Ovary (tissue), 9 donors: ENCODE measurements around the gene ATP9A. TPM values are rescaled to one million over a fixed set of nuclear protein-coding genes. Genes with fewer than 3 reads are reported as not detected.

ENCODE experiments used
- DNase-seq, 5 donors: peaks; one replicate each; pipeline ENCODE4 v3.0.0-alpha.2; 2019 to 2020
- H3K27ac ChIP-seq, 2 donors: fragments of 200-600 bp; one replicate each; pipeline versions ENCODE4 v1.5.1 to v1.8.0; 2019 to 2022
- H3K27me3 ChIP-seq: fragments of 200-600 bp; one replicate; pipeline ENCODE4 v1.8.0; 2022
- H3K36me3 ChIP-seq: fragments of 200-600 bp; sonication (generic); one replicate; pipeline ENCODE4 v1.5.1; 2019
- H3K4me1 ChIP-seq: one replicate; pipeline ENCODE4 v1.8.1; 2013; ENCODE audit warnings: mild to moderate bottlenecking, moderate library complexity; ENCODE audit not compliant: insufficient read depth
- H3K4me3 ChIP-seq: fragments of 200-600 bp; sonication (generic); one replicate; pipeline ENCODE4 v1.5.1; 2017
- H3K9me3 ChIP-seq, 2 donors: fragments of 200-600 bp in 1 of 2; sonication (generic) in 1 of 2; one replicate each; pipeline versions ENCODE4 v1.5.1 to v1.8.1; 2013 to 2019; ENCODE audit warnings: mild to moderate bottlenecking in 1 of 2, moderate library complexity in 1 of 2
- EP300 ChIP-seq: sonication (generic); formaldehyde crosslinking; IDR thresholded peaks from one replicate; pipeline ENCODE4 v1.6.1; 2017; ENCODE audit warnings: antibody characterized with exemption
- POLR2A ChIP-seq: fragments of 450-650 bp; IDR thresholded peaks from one replicate; pipeline ENCODE4 v1.6.1; 2017; ENCODE audit warnings: antibody characterized with exemption, mild to moderate bottlenecking, moderate library complexity
- WGBS, 3 donors: extraction: QIAGEN DNeasy Blood & Tissue Kit in 1 of 3; methylation state at CpG; one replicate each; pipeline versions ENCODE4 v1.1.5 to v1.1.7; 2013 to 2017; 5-methylcytosine and 5-hydroxymethylcytosine counted together
- intact Hi-C, 4 donors: fragments of 100-400 bp; cut with DNase I; formaldehyde crosslinking; loops; one replicate each; pipeline versions ENCODE4 v1.11.0 to v1.15.1; 2022 to 2023
- polyA plus RNA-seq, 2 donors: library from polyadenylated mRNA; stranded (reverse); fragments of 200-250 nt in 1 of 2; fragments of 350-450 nt in 1 of 2; fragmentation: Illumina TruSeq in 1 of 2; extraction: RNeasy Lipid Tissue Mini Kit (QIAGEN cat#74804) in 1 of 2; gene quantifications; one replicate each; pipeline ENCODE4 v1.2.3, GENCODE V29; 2013 to 2014
- total RNA-seq, 7 donors: library from RNA; depleted of rRNA in 2 of 7; stranded (reverse); fragments of >200 nt in 2 of 7; fragmentation: NEBNext Ultra II Directional in 3 of 7; extraction: Animal tissue kit (Norgen Biotek cat#: 25700) in 3 of 7; gene quantifications; one replicate each; pipeline versions ENCODE4 v1.1.0 to v1.2.4, GENCODE V29; 2016 to 2023
- TF ChIP-seq, protein P1 (sequence below), 3 donors: fragments of 450-650 bp in 2 of 3; fragments of 200-600 bp in 1 of 3; IDR thresholded peaks; one replicate each; pipeline versions ENCODE4 v1.5.1 to v1.8.0; 2016 to 2022; ENCODE audit warnings: antibody characterized with exemption in 3 of 3, mild to moderate bottlenecking in 1 of 3
- donor health status: DM: no; HTN: no; CAD: no; lungs with moderate emphysema.
- donor health status: DM: no; HTN: no; CAD: no.
- donor health status: Bipolar disorder and iron deficiency.
- donor health status: DM: yes; HTN: yes; CAD: no.
- donor health status: DM: no; HTN: no; CAD: no.
- donor health status: DM: yes; HTN: yes; CAD: no.

ATP9A gene
- total and polyA plus RNA-seq, 9 donors = 12.9 to 44.6 (median 29.2) TPM

DNA sequence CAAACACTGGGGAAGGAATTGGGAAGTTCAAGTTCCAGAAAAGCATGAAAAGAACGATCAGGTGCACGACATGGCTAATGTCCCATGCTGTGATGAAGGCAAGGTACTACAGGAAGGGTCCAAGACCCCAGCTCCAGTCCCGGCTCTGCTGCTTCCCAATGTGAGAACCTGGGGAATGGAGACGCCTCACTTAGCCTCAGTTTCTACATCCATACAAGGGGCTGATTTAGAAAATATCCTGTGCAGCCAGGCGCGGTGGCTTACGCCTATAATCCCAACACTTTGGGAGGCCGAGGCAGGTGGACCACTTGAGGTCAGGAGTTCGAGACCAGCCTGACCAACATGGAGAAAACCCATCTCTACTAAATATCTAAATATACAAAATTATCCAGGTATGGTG is 144.9 kb downstream of the ATP9A start:
- H3K36me3 ChIP-seq = no peaks in the 10 kb centered on the region
- H3K4me1 ChIP-seq = peaks cover 3% of the 10 kb centered on the region
- no peaks in the 10 kb centered on the region for H3K27me3 ChIP-seq
- intact Hi-C loops = no loop called here
- H3K9me3 ChIP-seq = no peaks in the 10 kb centered on the region
- no peak for DNase-seq
- WGBS, 3 donors = 89 to 95% (median 94%) methylated on average over 9 of the region's 9 CpGs
- no peak overlapping the region for H3K27ac ChIP-seq
- TF ChIP-seq, protein P1, sequence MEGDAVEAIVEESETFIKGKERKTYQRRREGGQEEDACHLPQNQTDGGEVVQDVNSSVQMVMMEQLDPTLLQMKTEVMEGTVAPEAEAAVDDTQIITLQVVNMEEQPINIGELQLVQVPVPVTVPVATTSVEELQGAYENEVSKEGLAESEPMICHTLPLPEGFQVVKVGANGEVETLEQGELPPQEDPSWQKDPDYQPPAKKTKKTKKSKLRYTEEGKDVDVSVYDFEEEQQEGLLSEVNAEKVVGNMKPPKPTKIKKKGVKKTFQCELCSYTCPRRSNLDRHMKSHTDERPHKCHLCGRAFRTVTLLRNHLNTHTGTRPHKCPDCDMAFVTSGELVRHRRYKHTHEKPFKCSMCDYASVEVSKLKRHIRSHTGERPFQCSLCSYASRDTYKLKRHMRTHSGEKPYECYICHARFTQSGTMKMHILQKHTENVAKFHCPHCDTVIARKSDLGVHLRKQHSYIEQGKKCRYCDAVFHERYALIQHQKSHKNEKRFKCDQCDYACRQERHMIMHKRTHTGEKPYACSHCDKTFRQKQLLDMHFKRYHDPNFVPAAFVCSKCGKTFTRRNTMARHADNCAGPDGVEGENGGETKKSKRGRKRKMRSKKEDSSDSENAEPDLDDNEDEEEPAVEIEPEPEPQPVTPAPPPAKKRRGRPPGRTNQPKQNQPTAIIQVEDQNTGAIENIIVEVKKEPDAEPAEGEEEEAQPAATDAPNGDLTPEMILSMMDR (IDR thresholded peaks at IDR 0.05) = no peak
- TF ChIP-seq EP300 = no peak
- TF ChIP-seq POLR2A = no peak
- no peak overlapping the region for H3K4me3 ChIP-seq

DNA sequence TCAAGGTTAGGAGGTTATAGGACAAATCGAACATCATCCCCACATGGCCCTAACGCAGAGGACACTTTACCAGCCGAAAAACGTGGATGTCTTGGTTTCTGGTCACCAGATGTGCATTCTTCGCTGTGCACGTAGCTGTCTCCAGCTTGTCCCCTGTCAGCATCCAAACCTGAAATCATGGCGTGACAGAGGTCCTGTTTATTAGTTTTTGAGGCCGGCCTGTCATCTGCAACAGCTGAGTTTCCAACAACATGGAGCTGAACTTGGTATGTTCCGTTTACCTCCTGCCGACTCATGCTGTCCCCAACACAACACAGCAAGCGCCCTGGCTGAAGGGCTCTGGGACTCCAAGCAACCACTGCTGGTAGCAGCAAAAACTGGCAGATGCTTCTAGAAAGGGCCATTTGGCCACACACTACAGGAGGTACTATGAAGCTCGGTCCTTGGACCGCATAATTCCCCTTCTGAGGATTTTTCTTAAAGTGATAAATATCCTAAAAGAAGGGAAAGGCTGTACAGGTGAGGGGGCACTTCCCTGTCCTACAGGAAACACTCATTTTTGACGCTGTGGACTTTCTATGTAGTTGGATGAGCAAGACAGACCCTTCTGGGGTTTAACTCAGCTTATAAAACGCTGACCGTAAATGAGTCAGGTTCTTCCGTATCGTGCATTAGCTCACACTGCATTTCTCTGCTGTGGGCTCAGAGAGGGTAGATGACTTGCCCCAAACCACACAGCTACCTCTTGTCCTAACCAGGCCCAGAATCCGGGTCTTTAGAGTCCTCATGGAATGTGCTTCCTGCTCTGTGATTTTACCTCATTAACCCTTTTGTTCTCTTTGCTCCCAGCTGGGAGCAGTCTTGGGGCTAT is 146.0 kb downstream of the ATP9A start:
- TF ChIP-seq, protein P1 (IDR thresholded peaks at IDR 0.05) = no peak
- no peak for TF ChIP-seq POLR2A
- TF ChIP-seq EP300 = no peak
- no peak for DNase-seq
- Histone ChIP-seq H3K4me3 (no peak overlapping the region), H3K9me3 (no peaks in the 10 kb centered on the region), H3K36me3 (no peaks in the 10 kb centered on the region), H3K4me1 (peaks cover 3% of the 10 kb centered on the region), H3K27me3 (no peaks in the 10 kb centered on the region), H3K27ac (no peak overlapping the region)
- intact Hi-C loops = no loop called here
- 87 to 90% (median 88%) methylated on average over 19 of the region's 19 CpGs for WGBS, 3 donors

DNA sequence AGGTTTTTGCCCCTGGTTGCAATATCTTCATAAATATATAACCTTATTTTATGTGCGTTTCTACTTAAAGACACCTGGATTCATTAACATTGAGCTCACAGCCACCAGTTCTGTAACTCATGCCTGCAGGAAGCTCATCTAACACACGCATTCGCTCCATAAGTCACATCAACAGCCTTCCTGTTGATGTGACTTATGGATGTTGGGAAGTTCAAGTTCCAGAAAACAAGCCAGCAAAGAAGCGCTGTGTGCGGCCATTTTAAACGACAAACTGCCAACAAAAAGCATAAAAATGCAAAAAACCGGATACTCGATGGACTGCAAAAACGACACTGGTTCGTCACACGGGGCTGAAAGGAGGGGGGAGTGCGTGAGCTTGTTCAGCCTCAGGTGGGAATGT is 147.8 kb downstream of the ATP9A start:
- intact Hi-C loops = no loop called here
- TF ChIP-seq EP300 (no peak), POLR2A (no peak)
- TF ChIP-seq, protein P1 (IDR thresholded peaks at IDR 0.05) = no peak
- Histone ChIP-seq H3K27ac (no peak overlapping the region), H3K27me3 (no peaks in the 10 kb centered on the region), H3K4me3 (no peak overlapping the region), H3K36me3 (no peaks in the 10 kb centered on the region), H3K9me3 (no peaks in the 10 kb centered on the region), H3K4me1 (peaks cover 3% of the 10 kb centered on the region)
- no peak for DNase-seq
- 86 to 96% (median 93%) methylated on average over 12 of the region's 12 CpGs for WGBS, 3 donors

DNA sequence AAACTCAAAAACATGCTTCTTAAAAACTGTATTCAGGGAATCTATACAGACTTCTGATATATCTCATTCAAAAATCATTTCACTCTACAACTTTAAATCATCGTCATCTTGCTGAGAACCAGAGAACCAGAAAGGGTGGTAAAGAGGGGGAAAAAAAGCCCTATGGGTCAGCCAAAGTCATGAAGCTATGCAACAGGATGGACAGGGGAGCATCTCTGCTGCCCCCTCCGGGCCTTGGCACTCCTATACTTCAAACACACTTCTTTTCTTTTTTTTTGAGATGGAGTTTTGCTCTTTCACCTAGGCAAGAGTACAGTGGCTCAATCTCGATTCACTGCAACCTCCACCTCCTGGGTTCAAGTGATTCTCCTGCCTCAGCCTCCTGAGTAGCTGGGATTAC is 152.1 kb downstream of the ATP9A start:
- intact Hi-C loops = no loop called here
- H3K36me3 ChIP-seq = no peaks in the 10 kb centered on the region
- no peak overlapping the region for H3K27ac ChIP-seq
- TF ChIP-seq POLR2A = no peak
- TF ChIP-seq EP300 = no peak
- TF ChIP-seq, protein P1 (IDR thresholded peaks at IDR 0.05) = no peak
- WGBS, 3 donors = 87 to 94% (median 93%) methylated on average over 3 of the region's 3 CpGs
- no peak overlapping the region for H3K4me3 ChIP-seq
- no peaks in the 10 kb centered on the region for H3K9me3 ChIP-seq
- peaks cover 3% of the 10 kb centered on the region for H3K4me1 ChIP-seq
- no peaks in the 10 kb centered on the region for H3K27me3 ChIP-seq
- no peak for DNase-seq
